HepG2 (cell line): ENCODE measurements around the gene RGS14. TPM values are rescaled to one million over a fixed set of nuclear protein-coding genes. Genes with fewer than 3 reads are reported as not detected.

Experiments
- ATAC-seq: fragments of 200-7000 bp; cut with Tn5 transposase; 3 replicates; pipeline ENCODE4 v1.9.1; 2020; ENCODE audit warnings: mild to moderate bottlenecking, moderate library complexity
- BruUV-seq: library from RNA; stranded (reverse); fragments of 400-500 nt; replicated peaks from 2 replicates; lab custom pipeline; 2021; lab: Mats Ljungman, UMichigan
- CTCF ChIA-PET: fragments of 300-600 bp; formaldehyde crosslinking; extraction: SDS; loops from one replicate; lab custom pipeline; 2021; ENCODE audit warnings: low total read pairs, inconsistent platforms, low intra/inter-chr PET ratio; lab: Yijun Ruan, JAX
- POLR2A ChIA-PET: fragments of 350-600 bp; sonication (Branson Sonifier 250); formaldehyde crosslinking; loops from one replicate; lab custom pipeline; 2020; ENCODE audit warnings: antibody characterized with exemption, inconsistent platforms; lab: Yijun Ruan, JAX
- DNase-seq: peaks from one replicate; pipeline ENCODE4 v3.0.0-alpha.2; 2015; ENCODE audit warnings: low spot score
- FAIRE-seq: peaks from 3 replicates; lab custom pipeline; 2011; peaks lifted over from hg19 to GRCh38; lab: Jason Lieb, UNC
- H2AFZ ChIP-seq: one replicate; pipeline ENCODE4 v1.6.1; 2011; ENCODE audit warnings: low read length, inconsistent platforms
- H3K27ac ChIP-seq: fragments of 300-600 bp; 3 replicates; pipeline ENCODE4 v1.8.0; 2011; ENCODE audit warnings: mixed run types, mild to moderate bottlenecking, mixed read lengths, low read length, inconsistent platforms; ENCODE audit not compliant: insufficient read depth; ENCODE audit errors: extremely low read length
- H3K27me3 ChIP-seq, 2 experiments: fragments of 200-600 bp in 1 of 2; 2 replicates in 1 of 2; 3 replicates in 1 of 2; pipeline versions ENCODE4 v1.6.0 to v1.8.0; 2011; ENCODE audit warnings: low read length in 2 of 2, mild to moderate bottlenecking in 2 of 2, moderate library complexity in 2 of 2, inconsistent platforms in 1 of 2; ENCODE audit not compliant: insufficient read depth in 2 of 2, control insufficient read depth in 1 of 2
- H3K36me3 ChIP-seq, 2 experiments: fragments of 200-600 bp in 1 of 2; replicated peaks in 1 of 2; 2 replicates in 1 of 2; 3 replicates in 1 of 2; pipeline versions ENCODE4 v1.5.1 to v1.8.0; 2011; ENCODE audit warnings: low read length in 2 of 2, inconsistent platforms in 1 of 2; ENCODE audit not compliant: insufficient read depth in 2 of 2, control insufficient read depth in 1 of 2
- H3K4me1 ChIP-seq: 2 replicates; pipeline ENCODE4 v1.5.1; 2012; ENCODE audit warnings: low read length, inconsistent platforms; ENCODE audit not compliant: insufficient read depth
- H3K4me2 ChIP-seq: 2 replicates; pipeline ENCODE4 v1.6.0; 2011; ENCODE audit warnings: low read depth, low read length, inconsistent platforms
- H3K4me3 ChIP-seq, 3 experiments: fragments of 200-600 bp in 1 of 3; sonication (generic), shearing (Covaris generic) in 1 of 3; replicated peaks in 1 of 3; 2 replicates each; pipeline ENCODE4 v1.5.1; 2011 to 2016; ENCODE audit warnings: low read length in 3 of 3, inconsistent platforms in 2 of 3, low read depth in 2 of 3, mild to moderate bottlenecking in 2 of 3, control low read depth in 1 of 3, mixed read lengths in 1 of 3; ENCODE audit not compliant: insufficient read depth in 1 of 3
- H3K79me2 ChIP-seq: one replicate; pipeline ENCODE4 v1.6.1; 2011; ENCODE audit warnings: low read length, inconsistent platforms; ENCODE audit not compliant: insufficient read depth
- H3K9ac ChIP-seq: 2 replicates; pipeline ENCODE4 v1.6.0; 2011; ENCODE audit warnings: mild to moderate bottlenecking, low read depth, low read length, inconsistent platforms; ENCODE audit not compliant: insufficient read depth
- H3K9me3 ChIP-seq: 2 replicates; pipeline ENCODE4 v1.5.1; 2012; ENCODE audit warnings: mild to moderate bottlenecking, low read length
- H4K20me1 ChIP-seq: 2 replicates; pipeline ENCODE4 v1.6.0; 2011; ENCODE audit warnings: inconsistent platforms, mild to moderate bottlenecking, low read length, moderate library complexity; ENCODE audit not compliant: insufficient read depth
- DRAP1 ChIP-seq: IDR thresholded peaks from 2 replicates; pipeline ENCODE4 v1.6.1; 2016; ENCODE audit warnings: missing genetic modification reagents, missing compliant biosample characterization
- HCFC1 ChIP-seq: fragments of 150-350 bp; IDR thresholded peaks from 2 replicates; pipeline ENCODE4 v1.6.1; 2014; ENCODE audit warnings: low read depth, low read length
- ZBTB40 ChIP-seq, 2 experiments: fragments of 450-650 bp in 1 of 2; sonication (generic) in 1 of 2; formaldehyde crosslinking in 1 of 2; IDR thresholded peaks; 2 replicates each; pipeline versions ENCODE4 v1.6.1 to v1.8.0; 2016 to 2022; ENCODE audit warnings: antibody characterized with exemption in 1 of 2, mild to moderate bottlenecking in 1 of 2, missing genetic modification reagents in 1 of 2
- WGBS: methylation state at CpG from one replicate; pipeline ENCODE4 v1.1.6; 2017; ENCODE audit warnings: low lambda C conversion rate; 5-methylcytosine and 5-hydroxymethylcytosine counted together
- in situ Hi-C: cut with HindIII; loops from 2 replicates; pipeline ENCODE4 v1.10.0; 2017; ENCODE audit warnings: low pct_unique_long_range_greater_than_20kb; ENCODE audit not compliant: extremely low pct_ligation_motif_present
- intact Hi-C: fragments of 100-400 bp; cut with micrococcal nuclease; formaldehyde crosslinking; loops from one replicate; pipeline ENCODE4 v1.10.0; 2022; ENCODE audit not compliant: unreplicated experiment
- polyA plus RNA-seq, 8 experiments: library from polyadenylated mRNA; depleted of rRNA in 3 of 8; stranded (reverse) in 7 of 8; unstranded in 1 of 8; fragments of >200 nt; fragmentation: Illumina TruSeq in 4 of 8; extraction: Trizol in 4 of 8; gene quantifications; 2 replicates each; pipeline versions ENCODE4 v1.2.1 to v1.2.3, GENCODE V29; 2011 to 2016; ENCODE audit warnings: low read depth in 4 of 8, missing spikeins in 1 of 8, mixed read lengths in 1 of 8; ENCODE audit not compliant: insufficient read depth in 1 of 8
- total RNA-seq, 5 experiments: library from RNA; depleted of rRNA; stranded (reverse); fragments of >200 nt; fragmentation: Illumina TruSeq; extraction: Trizol; gene quantifications; 2 replicates each; pipeline ENCODE4 v1.2.3, GENCODE V29; 2016; ENCODE audit warnings: low read depth in 1 of 5
- TF ChIP-seq, protein P1 (sequence below): sonication (generic); formaldehyde crosslinking; IDR thresholded peaks from 2 replicates; pipeline ENCODE4 v1.4.0; 2020; ENCODE audit warnings: missing genetic modification reagents

The RGS14 gene
- total and polyA plus RNA-seq, 2 of the 13 experiments (the other 11 are each of a cell fraction or from before 2014, with no cell fraction given) = 11.1 to 17.2 TPM

DNA sequence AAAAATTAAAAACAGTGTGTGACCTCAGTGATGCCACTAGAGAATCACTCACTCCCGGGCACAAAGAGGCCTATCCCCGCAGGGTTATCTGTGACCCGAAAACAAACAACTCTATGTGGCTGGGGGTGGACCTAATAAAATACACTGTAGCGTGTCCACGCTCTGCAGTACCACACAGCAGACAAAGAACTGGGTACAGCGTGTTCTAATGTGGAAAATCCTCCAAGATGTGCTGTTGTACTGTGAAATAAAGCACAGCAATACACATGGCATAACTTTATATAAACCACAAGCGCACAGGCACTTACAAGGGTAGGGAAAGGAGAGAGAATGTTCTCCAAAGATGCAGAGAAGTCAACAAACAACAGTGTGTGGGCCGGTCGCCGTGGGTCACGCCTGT is 18.4 kb downstream of the RGS14 start:
- CTCF ChIA-PET = no interaction called here
- no peak for ATAC-seq
- H3K27me3 ChIP-seq = no peaks in the 10 kb centered on the region; a peak in 1 of 5 replicates
- no peak overlapping the region for H3K4me3 ChIP-seq
- H3K9me3 ChIP-seq = no peaks in the 10 kb centered on the region
- H2AFZ ChIP-seq = no peak overlapping the region
- H3K4me2 ChIP-seq = no peak overlapping the region
- intact Hi-C loops = no loop called here
- POLR2A ChIA-PET = no interaction called here
- peaks cover 88% of the 10 kb centered on the region for H3K4me1 ChIP-seq
- FAIRE-seq = no peak
- H3K79me2 ChIP-seq = peaks cover 8% of the 10 kb centered on the region
- no peak for DNase-seq
- H3K9ac ChIP-seq = no peak overlapping the region
- TF ChIP-seq, protein P1, sequence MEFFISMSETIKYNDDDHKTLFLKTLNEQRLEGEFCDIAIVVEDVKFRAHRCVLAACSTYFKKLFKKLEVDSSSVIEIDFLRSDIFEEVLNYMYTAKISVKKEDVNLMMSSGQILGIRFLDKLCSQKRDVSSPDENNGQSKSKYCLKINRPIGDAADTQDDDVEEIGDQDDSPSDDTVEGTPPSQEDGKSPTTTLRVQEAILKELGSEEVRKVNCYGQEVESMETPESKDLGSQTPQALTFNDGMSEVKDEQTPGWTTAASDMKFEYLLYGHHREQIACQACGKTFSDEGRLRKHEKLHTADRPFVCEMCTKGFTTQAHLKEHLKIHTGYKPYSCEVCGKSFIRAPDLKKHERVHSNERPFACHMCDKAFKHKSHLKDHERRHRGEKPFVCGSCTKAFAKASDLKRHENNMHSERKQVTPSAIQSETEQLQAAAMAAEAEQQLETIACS (CRISPR knock-in tag) = no peak
- TF ChIP-seq HCFC1 (no peak), ZBTB40 (IDR thresholded peaks at IDR 0.05) (no peak), ZBTB40 (CRISPR knock-in tag; IDR thresholded peaks at IDR 0.05) (0 out of 2 replicates have a peak, but pooled peaks have one; percentile 29), DRAP1 (no peak)
- H3K27ac ChIP-seq = no peak overlapping the region
- no peaks in the 10 kb centered on the region for H4K20me1 ChIP-seq
- BruUV-seq = no TSS peak
- 0 out of 5 replicates have a peak, but pooled peaks cover 0 to 4% of the 10 kb centered on the region in 2 experiments for H3K36me3 ChIP-seq
- 93% methylated on average over 11 of the region's 11 CpGs for WGBS
- in situ Hi-C loops = no loop called here
